22Rv1 (cell line): ENCODE results near the gene DPF3.

ENCODE experiments used
- H3K27ac ChIP-seq: fragments of 450-650 bp; 2 replicates; pipeline ENCODE4 v1.5.1; 2017
- ZFX ChIP-seq: fragments of 450-650 bp; IDR thresholded peaks from 2 replicates; pipeline ENCODE4 v1.6.1; 2017; ENCODE audit warnings: antibody characterized with exemption, borderline replicate concordance
- TF ChIP-seq, protein P1 (sequence below): fragments of 450-650 bp; IDR thresholded peaks from 2 replicates; pipeline ENCODE4 v1.5.1; 2017; ENCODE audit warnings: mild to moderate bottlenecking

DPF3 gene

GRCh38 chr14:72666610-72667009 lies 227.3 kb downstream of the DPF3 start:
- no peak for TF ChIP-seq ZFX
- TF ChIP-seq, protein P1, sequence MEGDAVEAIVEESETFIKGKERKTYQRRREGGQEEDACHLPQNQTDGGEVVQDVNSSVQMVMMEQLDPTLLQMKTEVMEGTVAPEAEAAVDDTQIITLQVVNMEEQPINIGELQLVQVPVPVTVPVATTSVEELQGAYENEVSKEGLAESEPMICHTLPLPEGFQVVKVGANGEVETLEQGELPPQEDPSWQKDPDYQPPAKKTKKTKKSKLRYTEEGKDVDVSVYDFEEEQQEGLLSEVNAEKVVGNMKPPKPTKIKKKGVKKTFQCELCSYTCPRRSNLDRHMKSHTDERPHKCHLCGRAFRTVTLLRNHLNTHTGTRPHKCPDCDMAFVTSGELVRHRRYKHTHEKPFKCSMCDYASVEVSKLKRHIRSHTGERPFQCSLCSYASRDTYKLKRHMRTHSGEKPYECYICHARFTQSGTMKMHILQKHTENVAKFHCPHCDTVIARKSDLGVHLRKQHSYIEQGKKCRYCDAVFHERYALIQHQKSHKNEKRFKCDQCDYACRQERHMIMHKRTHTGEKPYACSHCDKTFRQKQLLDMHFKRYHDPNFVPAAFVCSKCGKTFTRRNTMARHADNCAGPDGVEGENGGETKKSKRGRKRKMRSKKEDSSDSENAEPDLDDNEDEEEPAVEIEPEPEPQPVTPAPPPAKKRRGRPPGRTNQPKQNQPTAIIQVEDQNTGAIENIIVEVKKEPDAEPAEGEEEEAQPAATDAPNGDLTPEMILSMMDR, result no peak
- no peak overlapping the region for H3K27ac ChIP-seq

GRCh38 chr14:72665259-72665658 lies 228.6 kb downstream of the DPF3 start:
- TF ChIP-seq ZFX, result no peak
- TF ChIP-seq, protein P1, result no peak
- H3K27ac ChIP-seq, result no peak overlapping the region

- H3K27ac ChIP-seq, result no peak overlapping the region
- TF ChIP-seq ZFX, result no peak
- TF ChIP-seq, protein P1, result no peak
These were observed 229.2 kb downstream of the DPF3 start for GRCh38 chr14:72664651-72665050.

DNA sequence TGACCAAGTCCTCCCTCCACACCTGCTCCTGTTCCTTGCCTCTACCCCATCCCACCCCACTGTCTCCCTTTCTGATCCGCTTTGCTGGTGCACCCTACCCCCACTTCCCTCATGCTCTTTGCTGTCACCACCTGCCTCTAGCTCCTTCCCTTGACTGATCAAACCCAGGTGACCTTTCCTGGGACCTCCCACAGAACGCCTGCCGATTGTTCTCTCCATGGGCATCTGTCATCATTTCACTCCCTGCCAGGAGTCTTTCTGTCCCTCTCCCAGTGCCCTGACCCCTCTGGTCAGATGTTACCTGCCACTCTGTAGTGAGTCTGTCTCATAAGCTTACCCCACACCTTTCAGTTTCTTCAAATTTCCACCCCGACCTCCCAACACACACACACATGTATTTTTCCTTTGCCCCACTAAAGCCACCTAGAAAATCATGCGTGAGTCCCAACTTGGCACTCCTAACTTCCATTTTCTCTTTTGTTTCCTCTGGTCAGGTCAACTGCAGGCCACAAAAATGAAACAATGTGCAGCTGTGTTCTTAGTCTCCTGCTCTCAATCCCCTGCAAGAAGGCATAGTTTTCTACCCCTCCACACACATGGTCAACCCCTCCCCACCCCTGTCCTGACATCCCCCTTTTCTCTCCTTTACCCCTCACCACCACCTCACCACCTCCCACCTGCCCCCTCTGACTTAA lies 229.8 kb downstream of the DPF3 start:
- no peak overlapping the region for H3K27ac ChIP-seq
- TF ChIP-seq, protein P1, result no peak
- TF ChIP-seq ZFX, result no peak

- H3K27ac ChIP-seq, result no peak overlapping the region
- no peak for TF ChIP-seq ZFX
- TF ChIP-seq, protein P1, result no peak
These were observed 230.8 kb downstream of the DPF3 start for GRCh38 chr14:72663076-72663487.

DNA sequence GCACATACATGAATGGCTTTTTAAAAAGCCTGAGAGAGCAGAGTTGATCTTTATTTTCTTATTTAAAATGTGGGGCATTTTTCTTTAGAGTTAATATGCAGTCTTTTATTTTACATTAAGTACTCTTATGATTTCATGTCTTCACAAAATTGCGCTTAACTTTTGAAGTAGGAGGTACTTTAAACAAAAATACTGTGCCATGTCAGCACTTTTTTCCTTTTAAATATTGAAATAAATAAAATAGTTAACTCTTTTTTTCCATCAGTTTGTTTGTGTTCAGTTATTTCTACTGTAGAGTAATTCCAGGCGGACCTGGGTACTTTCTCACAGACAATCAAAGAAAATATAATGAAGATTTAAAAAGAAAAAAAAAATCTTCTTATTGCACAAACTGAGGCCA lies 231.7 kb downstream of the DPF3 start:
- TF ChIP-seq ZFX, result no peak
- TF ChIP-seq, protein P1, result no peak
- H3K27ac ChIP-seq, result no peak overlapping the region

DNA sequence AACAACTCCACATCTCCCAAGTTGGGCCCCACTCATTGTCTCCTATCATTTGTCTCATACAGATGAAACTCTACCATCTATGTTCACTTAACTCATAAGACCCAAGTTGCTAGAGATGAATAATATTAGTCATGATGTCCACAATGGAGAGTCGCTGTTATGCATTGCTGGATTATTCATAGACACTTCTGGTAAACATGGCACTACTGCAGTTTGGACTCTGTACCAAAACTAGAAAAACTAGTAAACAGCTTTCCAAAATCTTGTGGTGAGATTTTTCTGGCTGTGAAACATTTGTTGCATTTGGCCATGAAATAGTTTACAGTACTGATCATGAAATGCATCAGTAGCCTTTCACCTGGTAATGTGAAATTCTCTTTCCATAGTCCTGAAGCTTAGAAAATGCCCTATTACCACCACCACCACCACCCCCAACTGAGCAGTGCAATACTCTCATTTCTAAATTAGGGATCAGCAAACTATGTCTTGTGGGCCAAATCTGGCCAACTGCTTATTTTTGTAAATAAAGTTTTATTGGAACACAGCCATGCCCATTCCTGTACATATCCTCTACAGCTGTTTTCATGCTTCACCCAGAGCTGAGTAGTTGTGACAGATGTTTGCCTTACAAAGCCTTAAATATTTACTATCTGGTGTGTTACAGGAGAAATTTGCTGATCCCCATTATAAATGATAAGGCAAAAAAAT lies 236.5 kb downstream of the DPF3 start:
- no peak overlapping the region for H3K27ac ChIP-seq
- no peak for TF ChIP-seq ZFX
- TF ChIP-seq, protein P1, result no peak
